ENCODE data around the gene NOG.

GRCh38 chr17:56641894-56642293, 48.4 kb downstream of the NOG start:
- TF ChIP-seq CTCF (conservative IDR thresholded peaks at IDR 0.05; ENCODE audit: low read depth in 2 of 2) = no peak
- TF ChIP-seq JUNB (IDR thresholded peaks at IDR 0.05; ENCODE audit: unreplicated experiment) = no peak
- TF ChIP-seq POLR2AphosphoS5 (IDR thresholded peaks at IDR 0.05; ENCODE audit: low read depth) = no peak
- no peak for TF ChIP-seq CREB1 (CRISPR knock-in tag; IDR thresholded peaks at IDR 0.05; ENCODE audit: low read depth)
- no peak for TF ChIP-seq EZH2phosphoT487 (IDR thresholded peaks at IDR 0.05; ENCODE audit: unreplicated experiment)
- no peak for TF ChIP-seq EZH2 (IDR thresholded peaks at IDR 0.05; ENCODE audit: low read depth, unreplicated experiment)
- no peak for TF ChIP-seq REST (IDR thresholded peaks at IDR 0.05; ENCODE audit: unreplicated experiment)
- TF ChIP-seq NANOG (IDR thresholded peaks at IDR 0.05; ENCODE audit: borderline replicate concordance) = no peak
- no peak for TF ChIP-seq ZNF114 (CRISPR knock-in tag; IDR thresholded peaks at IDR 0.05)
- TF ChIP-seq ETS1 (IDR thresholded peaks at IDR 0.05) = no peak
- no peak for TF ChIP-seq STAT1 (IDR thresholded peaks at IDR 0.05; ENCODE audit: unreplicated experiment)
- TF ChIP-seq ZNF331 (CRISPR knock-in tag; IDR thresholded peaks at IDR 0.05; ENCODE audit: low read depth) = no peak

Data from GM23338 (cell line).